ENCODE measurements around the gene TUBB4B.

- TF ChIP-seq CTCF (IDR thresholded peaks at IDR 0.05; ENCODE audit: borderline replicate concordance, extremely low read depth, low read length, poor library complexity, severe bottlenecking) (no peak), EZH2 (IDR thresholded peaks at IDR 0.05; ENCODE audit: borderline replicate concordance, low read depth, low read length, severe bottlenecking) (no peak)
These were observed 26.5 kb upstream of the TUBB4B start for GRCh38 chr9:137214620-137215019.

All from DND-41 (cell line).